Hindlimb muscle (tissue), 1 donor: ENCODE measurements around the gene AVPR2. TPM values are rescaled to one million over a fixed set of nuclear protein-coding genes. Genes with fewer than 3 reads are reported as not detected.

ENCODE experiments used
- DNase-seq: peaks from one replicate; pipeline ENCODE4 v3.0.0-alpha.2; 2013
- polyA plus RNA-seq: library from polyadenylated mRNA; unstranded; fragments of 120-200 nt; gene quantifications from one replicate; pipeline ENCODE4 v1.2.1, GENCODE V29; 2013; ENCODE audit not compliant: insufficient read length

The AVPR2 gene
- polyA plus RNA-seq, 1 donor, result 1.4 TPM

GRCh38 chrX:153953892-153954557 is 49.6 kb downstream of the AVPR2 start:
- no peak for DNase-seq

GRCh38 chrX:153954558-153955227 is 50.2 kb downstream of the AVPR2 start:
- no peak for DNase-seq

GRCh38 chrX:153955228-153955732 is 50.8 kb downstream of the AVPR2 start:
- DNase-seq, result no peak

- DNase-seq, result no peak
These were observed 51.8 kb downstream of the AVPR2 start for GRCh38 chrX:153956044-153956907.

Other genes with a start within 250 kb of the AVPR2 start
- gene PNCK, start 230.9 kb upstream of the AVPR2 start, polyA plus RNA-seq, result 3.5 TPM
- 43.1 TPM for gene SLC6A8, start 216.7 kb upstream of the AVPR2 start, polyA plus RNA-seq
- gene BCAP31, start 180.3 kb upstream of the AVPR2 start, polyA plus RNA-seq, result 80.6 TPM
- 13.5 TPM for gene ABCD1, start 179.8 kb upstream of the AVPR2 start, polyA plus RNA-seq
- 1.9 TPM for gene PLXNB3, start 140.4 kb upstream of the AVPR2 start, polyA plus RNA-seq
- gene SRPK3, start 123.6 kb upstream of the AVPR2 start, polyA plus RNA-seq, result 318 TPM
- 49.5 TPM for gene IDH3G, start 110.3 kb upstream of the AVPR2 start, polyA plus RNA-seq
- gene SSR4, start 110.0 kb upstream of the AVPR2 start, polyA plus RNA-seq, result 106 TPM
- gene PDZD4, start 74.1 kb upstream of the AVPR2 start, polyA plus RNA-seq, result 2.4 TPM
- 2.5 TPM for gene L1CAM, start 18.5 kb upstream of the AVPR2 start, polyA plus RNA-seq
- gene ARHGAP4, start 21.6 kb downstream of the AVPR2 start, polyA plus RNA-seq, result 26.4 TPM
- gene NAA10, start 30.4 kb downstream of the AVPR2 start, polyA plus RNA-seq, result 71.0 TPM
- gene RENBP, start 40.0 kb downstream of the AVPR2 start, polyA plus RNA-seq, result 5.1 TPM
- 37.9 TPM for gene HCFC1, start 67.1 kb downstream of the AVPR2 start, polyA plus RNA-seq
- gene TMEM187, start 68.1 kb downstream of the AVPR2 start, polyA plus RNA-seq, result 7.5 TPM
- 46.3 TPM for gene IRAK1, start 115.2 kb downstream of the AVPR2 start, polyA plus RNA-seq
- 25.1 TPM for gene MECP2, start 193.0 kb downstream of the AVPR2 start, polyA plus RNA-seq
- gene OPN1LW, start 239.6 kb downstream of the AVPR2 start, polyA plus RNA-seq, result not detected